HEK293 (cell line): ENCODE data around the gene UBE2V1.
A peak's percentile ranks its signal among the peaks of the same experiment; 100 is the strongest.

Experiments
- CTCF ChIA-PET: fragments of 350-600 bp; formaldehyde crosslinking; extraction: SDS; loops from one replicate; lab custom pipeline; 2021; ENCODE audit warnings: antibody characterized with exemption; lab: Yijun Ruan, JAX
- POLR2A ChIA-PET: fragments of 300-600 bp; formaldehyde crosslinking; extraction: SDS; loops from one replicate; lab custom pipeline; 2020; ENCODE audit warnings: antibody characterized with exemption, inconsistent platforms; lab: Yijun Ruan, JAX
- H3K27ac ChIP-seq: fragments of 200-500 bp; sonication (Bioruptor generic); 2 replicates; pipeline ENCODE4 v1.5.1; 2014; ENCODE audit warnings: low read depth, low read length, control low read depth, inconsistent platforms; ENCODE audit errors: extremely low read depth
- H3K36me3 ChIP-seq, 2 experiments: fragments of 200-500 bp in 1 of 2; sonication (Bioruptor generic) in 1 of 2; 1 replicate in 1 of 2; 2 replicates in 1 of 2; pipeline ENCODE4 v1.5.1; 2014 to 2017; ENCODE audit warnings: inconsistent platforms in 2 of 2, low read length in 2 of 2; ENCODE audit not compliant: control insufficient read depth in 2 of 2, insufficient read depth in 1 of 2
- H3K4me1 ChIP-seq: fragments of 200-500 bp; sonication (Bioruptor generic); 2 replicates; pipeline ENCODE4 v1.5.1; 2014; ENCODE audit warnings: mild to moderate bottlenecking, low read length, inconsistent platforms; ENCODE audit not compliant: control insufficient read depth, insufficient read depth
- H3K4me3 ChIP-seq: 2 replicates; pipeline ENCODE4 v1.5.1; 2011; ENCODE audit warnings: low read depth, mild to moderate bottlenecking, control low read depth, low read length, moderate library complexity
- H3K9me3 ChIP-seq: fragments of 200-500 bp; sonication (Bioruptor generic); 2 replicates; pipeline ENCODE4 v1.5.1; 2014; ENCODE audit warnings: low read depth, low read length, inconsistent platforms; ENCODE audit not compliant: control insufficient read depth, insufficient read depth
- EGR2 ChIP-seq: fragments of 450-650 bp; formaldehyde crosslinking; IDR thresholded peaks from 2 replicates; pipeline ENCODE4 v1.5.1; 2016; ENCODE audit warnings: low read depth, missing biosample characterization, missing genetic modification characterization
- FEZF1 ChIP-seq: fragments of 450-650 bp; formaldehyde crosslinking; IDR thresholded peaks from 2 replicates; pipeline ENCODE4 v1.5.1; 2016; ENCODE audit warnings: missing biosample characterization, missing genetic modification characterization
- OVOL3 ChIP-seq: fragments of 450-650 bp; formaldehyde crosslinking; IDR thresholded peaks from 2 replicates; pipeline ENCODE4 v1.5.1; 2016; ENCODE audit warnings: missing biosample characterization, missing genetic modification characterization
- SP2 ChIP-seq: fragments of 450-650 bp; formaldehyde crosslinking; IDR thresholded peaks from 2 replicates; pipeline ENCODE4 v1.5.1; 2016; ENCODE audit warnings: missing biosample characterization, missing genetic modification characterization
- ZNF146 ChIP-seq: fragments of 450-650 bp; formaldehyde crosslinking; IDR thresholded peaks from 2 replicates; pipeline ENCODE4 v1.5.1; 2016; ENCODE audit warnings: missing biosample characterization, missing genetic modification characterization
- ZNF184 ChIP-seq: fragments of 450-650 bp; IDR thresholded peaks from 2 replicates; pipeline ENCODE4 v1.5.1; 2018; ENCODE audit warnings: missing biosample characterization, mild to moderate bottlenecking, missing genetic modification characterization
- ZNF19 ChIP-seq: fragments of 450-650 bp; formaldehyde crosslinking; IDR thresholded peaks from 2 replicates; pipeline ENCODE4; 2016; ENCODE audit warnings: missing biosample characterization, missing genetic modification characterization, low read depth
- ZNF221 ChIP-seq: fragments of 450-650 bp; formaldehyde crosslinking; IDR thresholded peaks from 2 replicates; pipeline ENCODE4 v1.5.1; 2017; ENCODE audit warnings: missing biosample characterization, missing genetic modification characterization, borderline replicate concordance
- ZNF341 ChIP-seq: fragments of 450-650 bp; formaldehyde crosslinking; IDR thresholded peaks from 2 replicates; pipeline ENCODE4; 2016; ENCODE audit warnings: low read depth, missing biosample characterization, missing genetic modification characterization
- ZNF433 ChIP-seq: fragments of 450-650 bp; formaldehyde crosslinking; IDR thresholded peaks from 2 replicates; pipeline ENCODE4 v1.5.1; 2016; ENCODE audit warnings: missing biosample characterization, missing genetic modification characterization, low read depth
- ZNF544 ChIP-seq: fragments of 450-650 bp; formaldehyde crosslinking; IDR thresholded peaks from 2 replicates; pipeline ENCODE4 v1.5.0; 2017; ENCODE audit warnings: missing biosample characterization, missing genetic modification characterization
- ZNF555 ChIP-seq: fragments of 450-650 bp; formaldehyde crosslinking; conservative IDR thresholded peaks from 2 replicates; pipeline ENCODE4 v1.5.1; 2017; ENCODE audit warnings: missing biosample characterization, mild to moderate bottlenecking, missing genetic modification characterization, inconsistent platforms
- ZNF561 ChIP-seq: fragments of 450-650 bp; IDR thresholded peaks from 2 replicates; pipeline ENCODE4 v1.5.1; 2018; ENCODE audit warnings: missing biosample characterization, missing genetic modification characterization, borderline replicate concordance
- ZNF701 ChIP-seq: fragments of 450-650 bp; formaldehyde crosslinking; IDR thresholded peaks from 2 replicates; pipeline ENCODE4 v1.5.1; 2016; ENCODE audit warnings: missing biosample characterization, missing genetic modification characterization
- ZSCAN16 ChIP-seq: fragments of 450-650 bp; formaldehyde crosslinking; IDR thresholded peaks from 2 replicates; pipeline ENCODE4 v1.5.1; 2016; ENCODE audit warnings: missing biosample characterization, missing genetic modification characterization
- TF ChIP-seq, protein P1 (sequence below): fragments of 450-650 bp; IDR thresholded peaks from 2 replicates; pipeline ENCODE4 v1.5.1; 2018; ENCODE audit warnings: missing biosample characterization, missing genetic modification characterization
- TF ChIP-seq, protein P2 (sequence below): fragments of 450-650 bp; formaldehyde crosslinking; IDR thresholded peaks from 2 replicates; pipeline ENCODE4 v1.5.1; 2016; ENCODE audit warnings: missing biosample characterization, missing genetic modification characterization
- TF ChIP-seq, protein P3 (sequence below): fragments of 450-650 bp; formaldehyde crosslinking; IDR thresholded peaks from 2 replicates; pipeline ENCODE4 v1.5.1; 2016; ENCODE audit warnings: missing biosample characterization, missing genetic modification characterization
- TF ChIP-seq, protein P4 (sequence below): fragments of 450-650 bp; formaldehyde crosslinking; IDR thresholded peaks from 2 replicates; pipeline ENCODE4 v1.5.1; 2016; ENCODE audit warnings: missing biosample characterization, missing genetic modification characterization

The UBE2V1 gene

DNA sequence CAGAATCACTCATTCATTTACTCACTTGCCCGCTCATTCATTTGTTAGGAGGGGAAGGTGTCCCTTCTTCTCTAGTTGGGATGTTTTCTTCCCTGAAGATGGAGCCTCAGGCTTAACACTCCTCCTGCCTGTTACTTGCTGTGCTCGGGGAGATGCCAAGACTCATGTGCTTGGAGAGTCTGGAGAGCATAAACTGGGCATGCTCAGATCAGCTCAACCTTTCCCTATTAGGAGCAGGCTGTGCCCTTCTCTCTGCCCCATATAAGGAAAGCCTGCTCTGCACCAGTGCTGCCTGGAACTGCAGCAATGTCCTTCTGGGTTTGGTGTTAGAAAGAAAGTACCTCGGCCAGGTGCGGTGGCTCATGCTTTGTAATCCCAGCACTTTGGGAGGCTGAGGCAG is 18.0 kb upstream of the UBE2V1 start (continued):
- TF ChIP-seq ZSCAN16 = no peak

DNA sequence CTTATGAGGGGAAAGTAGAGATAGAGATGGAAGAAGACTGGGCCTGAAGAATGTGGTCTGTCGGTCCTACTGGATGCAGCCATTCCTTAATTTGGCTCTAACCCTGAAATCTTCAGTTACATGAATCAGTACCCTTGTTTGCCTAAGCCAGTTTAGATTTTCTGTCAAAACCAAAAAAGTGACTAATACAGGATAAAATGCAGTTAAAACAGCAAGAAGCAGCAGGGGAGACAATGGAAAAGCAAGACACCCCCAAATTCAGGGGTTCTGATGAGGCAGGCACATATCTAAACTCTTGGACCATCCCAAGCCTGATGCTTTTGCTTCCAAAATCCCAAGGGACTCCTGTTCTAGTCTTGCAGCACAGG is 17.4 kb upstream of the UBE2V1 start:
- no peaks in the 10 kb centered on the region for H3K9me3 ChIP-seq
- H3K27ac ChIP-seq = no peak overlapping the region
- no peak for TF ChIP-seq ZNF561 (tag by site-specific recombination)
- TF ChIP-seq, protein P1, sequence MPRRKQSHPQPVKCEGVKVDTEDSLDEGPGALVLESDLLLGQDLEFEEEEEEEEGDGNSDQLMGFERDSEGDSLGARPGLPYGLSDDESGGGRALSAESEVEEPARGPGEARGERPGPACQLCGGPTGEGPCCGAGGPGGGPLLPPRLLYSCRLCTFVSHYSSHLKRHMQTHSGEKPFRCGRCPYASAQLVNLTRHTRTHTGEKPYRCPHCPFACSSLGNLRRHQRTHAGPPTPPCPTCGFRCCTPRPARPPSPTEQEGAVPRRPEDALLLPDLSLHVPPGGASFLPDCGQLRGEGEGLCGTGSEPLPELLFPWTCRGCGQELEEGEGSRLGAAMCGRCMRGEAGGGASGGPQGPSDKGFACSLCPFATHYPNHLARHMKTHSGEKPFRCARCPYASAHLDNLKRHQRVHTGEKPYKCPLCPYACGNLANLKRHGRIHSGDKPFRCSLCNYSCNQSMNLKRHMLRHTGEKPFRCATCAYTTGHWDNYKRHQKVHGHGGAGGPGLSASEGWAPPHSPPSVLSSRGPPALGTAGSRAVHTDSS (tag by site-specific recombination) = no peak
- H3K36me3 ChIP-seq = peaks cover 1 to 97% of the 10 kb centered on the region in 2 experiments; a peak in 2 of 3 replicates
- H3K4me1 ChIP-seq = no peaks in the 10 kb centered on the region
- no peak overlapping the region for H3K4me3 ChIP-seq
- ChIA-PET CTCF (no interaction called here), POLR2A (interaction anchor here (1.3 kb wide), 1 partner anchor 42 kb away, joined by 3 read pairs; no protein-coding TSS in a partner anchor)

DNA sequence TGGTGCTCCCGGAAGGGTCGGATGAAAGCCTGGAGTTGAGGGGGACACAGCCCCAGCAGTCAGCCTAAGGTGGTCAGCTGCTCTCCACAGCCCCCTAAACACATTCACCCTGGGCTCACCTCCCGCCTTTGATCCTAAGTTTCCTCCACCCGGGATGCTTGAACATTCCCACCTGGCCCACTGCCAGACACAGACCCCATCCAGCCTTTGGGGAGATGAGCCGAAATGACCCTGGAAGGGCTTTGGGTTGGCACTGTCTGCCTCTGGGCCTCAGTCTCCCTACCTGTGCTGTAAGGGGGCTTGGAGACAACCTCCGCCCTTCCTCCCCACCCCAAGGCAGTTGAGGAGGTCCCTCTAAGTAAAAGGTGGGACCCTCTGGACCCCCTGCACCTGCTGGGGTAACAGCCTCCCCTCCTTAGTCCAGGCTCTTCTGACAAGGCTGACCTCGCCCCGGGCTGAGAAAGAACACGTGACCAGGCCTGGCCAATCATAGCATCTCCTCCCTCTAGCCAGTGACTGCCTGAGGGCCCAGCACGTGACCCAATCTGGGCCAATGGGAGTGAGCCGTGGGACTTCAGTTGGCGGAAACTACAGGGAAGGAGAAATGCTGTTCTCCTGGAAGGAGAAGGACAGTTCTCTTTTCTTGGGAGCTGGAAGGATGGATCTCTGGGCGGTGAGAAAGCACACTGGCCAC is 16.9 kb upstream of the UBE2V1 start:
- TF ChIP-seq EGR2 (tag by site-specific recombination) = no peak
- TF ChIP-seq ZNF701 (tag by site-specific recombination) = no peak
- TF ChIP-seq SP2 (tag by site-specific recombination) = peak; percentile 9; the same call in 1 of the 2 replicates
- peak; percentile 86 for TF ChIP-seq ZNF341
- TF ChIP-seq, protein P2, sequence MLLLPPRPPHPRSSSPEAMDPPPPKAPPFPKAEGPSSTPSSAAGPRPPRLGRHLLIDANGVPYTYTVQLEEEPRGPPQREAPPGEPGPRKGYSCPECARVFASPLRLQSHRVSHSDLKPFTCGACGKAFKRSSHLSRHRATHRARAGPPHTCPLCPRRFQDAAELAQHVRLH (tag by site-specific recombination) = no peak
- TF ChIP-seq, protein P3, sequence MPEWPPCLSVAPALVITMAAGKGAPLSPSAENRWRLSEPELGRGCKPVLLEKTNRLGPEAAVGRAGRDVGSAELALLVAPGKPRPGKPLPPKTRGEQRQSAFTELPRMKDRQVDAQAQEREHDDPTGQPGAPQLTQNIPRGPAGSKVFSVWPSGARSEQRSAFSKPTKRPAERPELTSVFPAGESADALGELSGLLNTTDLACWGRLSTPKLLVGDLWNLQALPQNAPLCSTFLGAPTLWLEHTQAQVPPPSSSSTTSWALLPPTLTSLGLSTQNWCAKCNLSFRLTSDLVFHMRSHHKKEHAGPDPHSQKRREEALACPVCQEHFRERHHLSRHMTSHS = no peak
- TF ChIP-seq ZNF544 (tag by site-specific recombination) = no peak
- no peak for TF ChIP-seq ZNF184 (tag by site-specific recombination)
- TF ChIP-seq ZNF555 (tag by site-specific recombination) = no peak
- TF ChIP-seq ZNF19 (tag by site-specific recombination) = no peak
- TF ChIP-seq FEZF1 (tag by site-specific recombination) = no peak
- no peak for TF ChIP-seq OVOL3
- TF ChIP-seq, protein P4, sequence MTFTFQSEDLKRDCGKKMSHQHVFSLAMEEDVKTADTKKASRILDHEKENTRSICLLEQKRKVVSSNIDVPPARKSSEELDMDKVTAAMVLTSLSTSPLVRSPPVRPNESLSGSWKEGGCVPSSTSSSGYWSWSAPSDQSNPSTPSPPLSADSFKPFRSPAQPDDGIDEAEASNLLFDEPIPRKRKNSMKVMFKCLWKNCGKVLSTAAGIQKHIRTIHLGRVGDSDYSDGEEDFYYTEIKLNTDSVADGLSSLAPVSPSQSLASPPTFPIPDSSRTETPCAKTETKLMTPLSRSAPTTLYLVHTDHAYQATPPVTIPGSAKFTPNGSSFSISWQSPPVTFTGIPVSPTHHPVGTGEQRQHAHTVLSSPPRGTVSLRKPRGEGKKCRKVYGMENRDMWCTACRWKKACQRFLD (tag by site-specific recombination) = no peak
- no peak for TF ChIP-seq ZNF433 (tag by site-specific recombination)
- TF ChIP-seq ZNF221 = no peak
- no peak for TF ChIP-seq ZNF146
- POLR2A ChIA-PET = interaction anchor here (1.3 kb wide), 1 partner anchor 43 kb away, joined by 3 read pairs; no protein-coding TSS in a partner anchor

More for the DNA sequence above, 16.9 kb upstream of the UBE2V1 start:
- CTCF ChIA-PET = no interaction called here
- H3K27ac ChIP-seq = no peak overlapping the region
- H3K4me3 ChIP-seq = no peak overlapping the region
- H3K36me3 ChIP-seq = peaks cover 0 to 97% of the 10 kb centered on the region in 2 experiments; a peak in 2 of 3 replicates
- no peaks in the 10 kb centered on the region for H3K4me1 ChIP-seq
- H3K9me3 ChIP-seq = no peaks in the 10 kb centered on the region
